CD4-positive, alpha-beta T cell treated with Interleukin-15 for 4 hours (primary cell): ENCODE results near the gene DLG5.

ENCODE experiments used
- DNase-seq: peaks from one replicate; pipeline ENCODE4 v3.0.0-alpha.2; 2020; ENCODE audit warnings: low spot score

DLG5 gene

DNA sequence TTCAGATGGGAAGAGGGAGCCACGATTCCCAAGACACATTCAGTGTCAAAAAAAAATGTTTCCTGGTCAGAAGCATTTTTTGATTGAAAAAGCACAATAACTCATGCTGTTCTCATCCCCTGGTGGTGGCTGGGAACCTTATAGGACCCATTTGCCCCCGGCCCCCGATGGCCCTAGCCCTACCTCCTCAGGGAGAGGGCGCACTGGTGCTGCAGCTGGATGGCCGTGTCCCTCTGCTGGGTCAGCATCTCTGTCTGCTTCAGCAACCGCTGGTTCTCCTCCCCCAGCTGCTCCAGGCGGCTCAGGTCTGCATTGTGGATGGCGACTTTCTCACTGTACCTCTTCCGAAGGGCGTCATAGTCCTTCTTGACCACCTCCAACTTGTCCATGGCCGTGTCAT lies 83.3 kb downstream of the DLG5 start:
- no peak for DNase-seq

DNA sequence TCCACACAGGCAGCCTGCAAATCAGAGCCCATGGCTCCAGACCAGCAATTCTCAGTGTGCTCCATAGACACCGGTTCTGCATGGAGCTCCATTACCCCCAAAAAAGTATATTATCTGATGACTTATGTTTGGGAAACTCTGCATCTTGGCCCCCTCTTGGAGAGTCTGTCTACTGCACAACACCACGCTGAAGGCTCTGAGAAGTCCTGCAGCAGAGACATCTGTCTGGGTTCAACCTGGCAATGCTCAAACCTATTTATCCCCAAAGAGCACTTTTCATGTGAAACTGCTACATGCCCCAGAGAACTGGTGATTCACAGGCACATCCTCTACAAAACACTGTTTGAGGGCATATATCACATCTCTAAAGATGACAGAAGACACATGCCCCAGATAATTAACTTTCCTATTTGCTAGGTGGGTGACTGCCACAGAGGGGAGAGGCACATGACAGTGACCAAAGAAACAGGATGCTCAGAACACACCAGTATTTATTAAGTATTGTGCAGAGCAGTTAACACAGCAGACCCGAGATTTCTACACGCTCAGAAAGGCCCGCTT lies 83.8 kb downstream of the DLG5 start:
- no peak for DNase-seq

DNA sequence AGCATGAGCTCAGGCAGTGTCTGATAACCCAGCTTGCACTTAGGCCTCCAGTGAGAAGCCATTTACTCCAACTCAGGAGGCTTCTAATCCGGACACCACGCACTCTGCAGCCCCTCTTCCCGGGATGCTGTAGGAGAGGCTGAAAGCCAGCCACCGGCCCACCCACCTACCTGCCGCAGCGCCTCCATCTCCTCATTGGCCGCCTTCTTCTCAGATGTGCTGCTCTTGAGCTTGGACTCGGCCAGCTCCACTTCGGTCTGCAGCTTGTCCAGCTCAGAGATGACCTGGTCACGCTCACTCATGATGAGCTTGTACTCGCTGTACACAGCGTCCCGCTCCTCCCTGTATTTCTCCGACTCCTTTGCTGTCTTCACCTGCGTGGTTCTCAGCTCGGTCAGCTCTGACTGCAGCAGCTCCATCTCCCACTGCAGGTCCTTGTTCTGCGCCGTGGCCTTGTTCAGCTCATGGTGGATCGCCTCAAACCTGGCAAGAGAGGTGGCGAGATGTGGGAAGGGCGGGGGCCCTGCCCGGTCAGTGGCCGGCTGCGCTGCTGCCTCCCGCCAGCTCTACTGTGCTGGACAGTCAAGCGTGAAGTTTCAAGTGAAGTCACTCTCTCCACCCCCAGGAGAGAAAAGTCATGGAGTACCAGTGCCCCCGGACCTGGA lies 84.7 kb downstream of the DLG5 start:
- DNase-seq: no peak

DNA sequence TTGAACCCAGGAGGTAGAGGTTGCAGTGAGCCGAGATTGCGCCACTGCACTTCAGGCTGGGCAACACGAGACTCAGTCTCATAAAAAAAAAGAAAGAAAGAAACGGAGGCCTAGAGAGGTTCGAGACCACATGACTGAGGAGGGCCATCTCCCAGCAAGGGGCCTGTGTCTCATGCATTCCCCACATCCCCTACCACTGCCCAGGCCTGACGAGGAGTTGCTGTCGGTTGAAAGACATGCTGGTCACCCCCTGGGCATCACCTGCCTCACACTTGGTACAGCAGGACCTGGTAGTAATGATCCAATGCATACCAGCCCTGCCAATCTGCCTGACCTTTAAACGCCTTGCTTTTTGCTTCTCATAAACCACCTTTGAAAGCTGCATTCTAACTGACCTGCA lies 85.9 kb downstream of the DLG5 start:
- no peak for DNase-seq

DNA sequence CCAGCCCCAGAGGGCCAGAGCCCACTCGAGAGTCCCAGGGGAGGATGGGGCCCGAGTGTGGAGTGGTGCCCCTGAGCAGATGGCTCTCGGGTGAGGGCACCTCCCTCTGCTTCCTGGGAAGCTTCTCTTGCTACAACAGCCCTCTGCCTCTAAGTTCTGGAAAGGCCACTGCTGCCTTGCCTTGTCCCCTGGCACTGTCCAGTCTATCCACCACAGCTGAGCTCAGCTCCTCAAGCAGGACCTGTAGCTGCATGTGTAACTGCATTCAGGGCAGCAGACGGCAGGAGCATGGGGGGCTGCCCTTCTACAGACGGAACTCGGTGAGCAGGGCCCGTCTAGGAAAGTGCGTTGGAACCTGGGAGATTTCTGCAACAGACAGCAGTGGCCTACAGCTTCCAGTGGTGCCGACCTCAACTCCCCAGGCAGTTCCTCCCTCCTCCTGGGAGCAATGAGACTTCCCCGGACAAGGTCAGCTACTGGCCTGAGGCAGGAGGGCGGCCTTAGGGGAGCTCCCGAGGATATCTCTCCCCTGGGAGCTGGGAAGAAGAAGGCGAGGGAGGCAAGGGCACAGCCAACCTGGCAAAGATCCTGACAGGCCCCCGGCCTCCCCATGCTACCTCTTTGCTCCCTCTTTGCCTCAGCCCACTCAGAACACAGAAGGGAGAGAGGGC lies 88.5 kb downstream of the DLG5 start:
- DNase-seq: no peak

DNA sequence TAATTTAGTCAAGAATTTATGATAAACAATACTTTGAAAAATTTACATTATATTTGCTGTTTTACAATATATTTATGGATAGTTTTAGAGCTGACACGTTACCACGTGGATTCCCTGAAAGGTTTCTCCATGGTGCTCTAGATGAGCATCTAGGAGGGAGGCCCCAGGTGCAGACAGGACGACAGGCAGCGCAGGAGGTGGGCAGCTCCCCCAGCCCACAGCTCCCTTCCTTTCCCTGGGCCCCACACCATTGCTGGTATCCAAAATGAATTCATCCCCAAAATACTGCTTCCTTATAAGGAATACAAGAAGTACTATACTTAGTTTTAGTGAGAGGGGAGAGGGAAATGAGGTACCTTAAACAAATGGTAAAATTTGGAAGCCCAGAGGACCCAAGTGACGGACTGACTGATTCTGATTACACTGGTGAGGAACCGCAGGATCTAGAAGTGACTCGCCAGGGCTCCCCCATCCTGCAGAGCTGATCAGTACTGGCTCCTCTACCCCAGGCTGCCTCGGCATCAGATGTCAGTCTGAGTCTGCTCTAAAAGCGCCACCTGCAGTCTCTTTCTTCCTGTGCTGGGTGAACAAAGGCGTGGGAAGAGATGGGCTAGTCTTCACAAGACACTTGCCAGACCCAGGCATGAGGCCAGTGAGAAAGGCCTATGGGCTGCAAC lies 89.2 kb downstream of the DLG5 start:
- DNase-seq: peak; percentile 70

DNA sequence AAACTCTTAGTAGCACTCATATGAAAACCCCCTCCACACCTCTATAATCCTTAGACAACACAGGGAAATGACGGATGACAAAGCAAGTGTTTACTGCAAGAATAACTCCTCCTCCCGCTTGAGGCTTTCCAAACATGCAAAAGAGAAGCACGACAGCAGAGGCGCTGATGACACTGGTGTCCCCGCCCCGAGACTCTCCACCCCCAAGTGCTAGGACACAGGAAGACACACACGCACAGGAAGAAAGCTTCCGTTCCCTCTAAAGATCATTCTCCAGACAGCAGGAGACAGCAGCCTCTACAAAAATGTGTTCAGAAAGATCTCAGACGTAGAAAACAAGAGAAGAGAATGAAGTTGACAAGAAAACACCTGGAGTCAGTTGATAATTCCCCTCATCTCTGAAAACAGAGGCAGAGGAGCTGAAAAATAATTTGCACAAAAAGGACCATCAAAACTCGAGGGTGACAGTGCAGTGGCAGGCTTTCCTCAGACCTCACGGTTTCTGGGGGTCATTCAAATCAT lies 90.2 kb downstream of the DLG5 start:
- peak; percentile 71 for DNase-seq

DNA sequence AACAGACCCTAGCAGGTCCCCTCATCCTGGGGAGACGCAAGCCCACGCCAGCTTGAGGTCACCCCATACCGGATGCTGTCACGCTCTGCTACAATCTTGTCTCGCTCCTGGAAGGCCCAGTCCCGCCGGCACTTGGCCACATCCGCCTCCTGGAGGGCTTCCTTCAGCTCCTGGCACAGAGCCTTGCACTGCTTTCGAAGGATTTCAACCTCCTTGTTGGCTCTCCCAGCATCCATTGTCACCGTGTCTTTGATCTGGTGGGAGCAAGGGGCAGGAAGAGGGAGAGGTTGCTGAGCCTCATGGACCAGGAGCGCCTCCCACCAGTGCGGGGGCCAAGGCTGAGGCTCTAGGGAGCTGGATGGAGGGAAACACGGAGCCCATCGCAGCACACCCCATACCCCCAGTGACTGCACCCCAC lies 90.9 kb downstream of the DLG5 start:
- DNase-seq: no peak

DNA sequence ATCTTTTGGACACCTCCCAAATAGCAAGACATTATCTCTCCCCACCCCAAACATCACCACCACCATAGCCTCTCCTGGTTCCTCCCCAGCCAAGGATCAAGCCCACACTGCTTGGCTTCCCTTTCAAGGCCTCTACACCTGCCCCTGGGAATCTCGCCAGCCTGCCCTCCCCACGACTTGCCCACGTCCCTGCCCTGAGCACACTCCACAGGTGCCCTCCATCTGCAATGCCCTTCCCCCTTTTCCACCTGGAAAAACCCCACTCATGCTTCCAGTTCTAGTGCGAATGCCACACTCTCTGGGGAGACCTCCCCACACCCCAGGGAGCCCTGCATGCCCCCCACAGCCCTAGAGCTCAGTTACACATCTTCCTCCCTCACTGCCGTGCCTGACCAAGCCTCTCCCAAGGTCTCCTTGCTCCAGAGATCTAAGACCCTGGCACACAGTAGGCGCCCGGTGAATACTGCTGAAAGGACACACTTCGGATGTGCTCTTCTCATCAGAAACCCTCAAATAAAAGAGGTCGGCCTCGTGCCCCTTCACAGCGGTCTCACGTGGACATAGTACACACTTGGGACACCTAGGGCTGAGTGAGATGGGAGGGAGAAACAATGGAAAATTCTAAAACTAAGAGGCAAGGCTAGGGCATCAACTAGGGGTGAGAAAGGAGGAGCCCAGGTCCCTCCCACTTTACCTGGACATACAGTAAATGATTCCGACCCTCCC lies 91.4 kb downstream of the DLG5 start:
- DNase-seq: no peak

DNA sequence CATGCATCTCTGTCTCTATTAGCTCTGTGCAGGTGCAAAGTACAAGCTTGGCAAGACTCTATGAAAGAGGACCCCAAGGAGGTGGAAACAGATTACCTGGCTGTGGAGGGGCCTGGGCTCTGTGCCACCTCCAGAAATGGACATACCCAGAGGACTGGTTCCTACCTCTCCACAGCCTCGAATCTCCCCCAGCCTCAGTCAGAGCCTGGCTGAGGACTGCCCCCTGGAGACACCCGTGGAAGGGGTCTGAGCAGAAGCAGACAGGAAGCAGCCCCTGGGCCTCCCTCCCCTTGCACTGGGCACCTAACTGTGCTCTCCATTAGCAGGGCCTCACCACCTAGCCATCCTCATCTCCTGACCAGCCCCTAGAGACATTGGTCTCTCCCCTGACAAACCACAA lies 92.0 kb downstream of the DLG5 start:
- DNase-seq: no peak

DNA sequence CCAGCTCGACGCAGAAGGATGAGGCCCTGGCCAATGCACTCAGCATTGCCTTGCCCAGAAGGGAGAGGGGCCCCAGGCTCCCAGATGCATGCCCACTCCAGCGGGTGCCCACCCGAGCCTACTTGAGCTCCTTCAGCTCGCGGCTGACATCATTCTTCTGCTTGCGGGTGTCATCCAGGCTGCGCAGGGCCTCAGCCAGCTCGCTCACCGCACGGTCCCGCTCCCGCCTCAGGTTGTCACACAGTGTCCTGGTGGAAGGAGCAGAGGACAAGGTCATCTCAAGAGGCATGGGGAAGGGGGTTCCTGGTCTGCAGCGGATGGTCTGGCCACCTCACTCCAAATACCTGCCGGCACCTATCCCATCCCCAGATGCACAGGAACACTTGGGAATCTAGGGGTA lies 92.8 kb downstream of the DLG5 start:
- DNase-seq: no peak

DNA sequence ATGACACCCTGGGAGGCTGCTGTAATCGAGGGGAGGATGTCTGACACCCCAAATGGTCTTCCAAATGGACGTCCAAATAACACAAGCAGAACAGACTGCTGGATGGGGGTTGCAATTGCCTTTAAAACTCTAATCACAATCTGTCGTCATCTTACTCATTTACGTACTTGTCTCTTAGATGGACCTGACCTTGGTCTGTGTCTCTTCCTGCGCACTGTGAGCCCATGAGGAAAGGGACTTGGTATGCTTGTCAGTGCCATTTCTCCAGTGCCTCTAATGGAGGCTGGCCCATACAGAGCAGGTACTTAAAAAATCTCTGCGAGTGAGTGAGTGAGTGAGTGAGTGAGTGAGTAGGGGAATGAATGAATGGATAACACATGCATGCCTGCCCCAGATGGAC lies 93.3 kb downstream of the DLG5 start:
- no peak for DNase-seq

GRCh38 chr10:77832238-77832637 lies 94.3 kb downstream of the DLG5 start:
- peak; percentile 59 for DNase-seq

DNA sequence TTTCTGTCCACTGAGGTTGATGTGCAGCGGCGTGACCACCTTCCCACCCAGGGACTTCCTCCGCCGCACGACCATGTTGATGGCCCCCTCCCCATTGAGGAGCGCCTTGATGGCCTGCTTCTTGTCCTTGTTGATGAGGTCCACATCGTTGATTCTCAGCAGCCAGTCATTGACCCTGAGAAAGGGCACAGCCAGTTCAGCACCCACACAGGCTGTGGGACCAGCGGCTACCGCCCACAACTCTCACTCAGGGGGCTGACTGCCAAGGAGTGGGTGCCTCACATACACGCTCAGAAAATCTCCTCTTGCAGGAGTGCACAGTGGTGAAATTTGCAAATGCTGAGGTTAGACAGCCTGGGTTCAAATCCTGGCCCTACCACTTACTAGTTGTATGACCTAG lies 97.2 kb downstream of the DLG5 start:
- DNase-seq: no peak

- DNase-seq: no peak
Measured at GRCh38 chr10:77828377-77828776, 98.2 kb downstream of the DLG5 start.

GRCh38 chr10:77827366-77827765 lies 99.2 kb downstream of the DLG5 start:
- DNase-seq: no peak

GRCh38 chr10:77825965-77826364 lies 100.6 kb downstream of the DLG5 start:
- no peak for DNase-seq

DNA sequence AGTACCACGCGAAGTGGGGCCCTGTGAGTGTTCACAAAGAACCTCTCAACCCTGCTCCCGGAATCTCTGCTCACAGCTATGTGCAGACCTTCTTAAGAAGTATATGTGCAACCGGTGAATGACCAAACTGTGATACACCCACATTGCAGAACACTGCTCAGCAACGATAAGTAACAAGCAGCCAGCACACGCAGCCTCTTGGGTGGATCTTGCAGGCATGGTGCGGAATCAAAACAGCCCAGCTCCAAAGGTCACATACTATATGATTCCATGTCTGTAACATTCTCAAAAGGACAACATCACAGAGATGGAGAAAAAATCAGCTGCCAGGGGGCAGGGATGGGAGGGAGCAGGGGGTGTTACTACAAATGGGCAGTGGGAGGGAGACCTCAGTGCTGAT lies 101.6 kb downstream of the DLG5 start:
- no peak for DNase-seq

DNA sequence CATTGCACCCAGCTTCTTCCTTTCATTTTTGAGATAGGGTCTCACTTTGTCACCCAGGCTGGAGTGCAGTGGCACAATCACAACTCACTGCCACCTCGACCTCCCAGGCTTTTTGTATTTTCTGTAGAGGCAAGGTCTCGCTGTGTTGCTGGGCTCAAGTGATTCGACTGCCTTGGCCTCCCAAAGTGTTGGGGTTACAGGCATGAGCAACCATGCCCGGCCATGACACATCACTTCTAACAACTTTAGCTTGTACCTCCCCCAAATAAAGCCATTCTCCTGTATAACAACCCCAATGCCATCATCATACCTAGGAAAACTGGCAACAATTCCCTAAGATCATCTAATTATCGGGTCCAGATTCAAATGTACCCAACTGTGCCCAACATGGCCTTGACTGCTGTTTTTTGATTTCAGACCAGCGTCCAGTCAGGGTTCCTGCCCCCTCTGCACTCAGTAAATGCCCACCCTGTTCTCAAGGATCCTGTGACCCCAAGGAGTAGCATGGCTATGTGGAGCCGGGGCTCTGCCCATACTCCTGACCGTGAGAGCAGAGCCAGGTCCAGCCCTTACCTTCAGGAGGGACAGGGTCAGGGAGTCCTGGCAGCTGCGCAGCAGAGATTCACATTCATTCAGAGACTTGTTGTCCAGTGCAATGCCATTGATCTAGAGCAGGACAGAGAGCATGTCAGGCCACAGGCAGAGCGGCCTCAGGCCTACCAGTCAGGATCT lies 102.6 kb downstream of the DLG5 start:
- no peak for DNase-seq

GRCh38 chr10:77821551-77821950 lies 105.0 kb downstream of the DLG5 start:
- DNase-seq: no peak

GRCh38 chr10:77821036-77821435 lies 105.5 kb downstream of the DLG5 start:
- DNase-seq: no peak

GRCh38 chr10:77820349-77820748 lies 106.2 kb downstream of the DLG5 start:
- DNase-seq: no peak
